ENCODE data around the gene RLF. TPM values are rescaled to one million over a fixed set of nuclear protein-coding genes. Genes with fewer than 3 reads are reported as not detected.

Gene RLF
- total and polyA plus RNA-seq, 2 of the 8 experiments (the other 6 are each of a cell fraction or from before 2014, with no cell fraction given) = 4.2 to 18.0 TPM

DNA sequence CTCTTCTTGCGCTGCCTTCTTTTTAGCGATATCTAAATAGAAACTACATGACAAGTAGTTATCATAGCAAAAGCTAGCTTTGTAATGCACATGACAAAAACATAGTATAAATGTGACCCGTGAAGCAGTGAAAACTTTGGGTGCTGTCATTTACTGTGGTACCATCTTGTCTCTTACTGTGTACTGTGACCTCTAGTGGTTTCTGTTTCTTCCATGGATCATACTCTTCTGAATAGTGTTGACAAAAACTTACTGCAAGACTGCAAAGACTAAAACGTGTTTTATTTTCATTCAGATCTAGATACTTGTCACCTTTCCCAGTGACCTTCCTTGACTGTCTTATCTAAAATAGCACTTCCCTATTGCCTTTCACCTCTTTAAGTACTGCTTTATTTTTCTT is 6.1 kb downstream of the RLF start:
- H2BK15ac ChIP-seq (ENCODE audit: low read length) = no peak overlapping the region
- DNase-seq (ENCODE audit: low read depth in 1 of 2, low spot score in 2 of 2) (no peak), FAIRE-seq (no peak)
- H4K20me1 ChIP-seq (replicated peaks in 1 of 2; ENCODE audit: control insufficient read depth in 1 of 2, insufficient read depth in 2 of 2, low read length in 2 of 2) = peaks cover 16 to 17% of the 10 kb centered on the region in 2 experiments
- H2AK5ac ChIP-seq (ENCODE audit: low read depth, low read length) = no peak overlapping the region
- H2AFZ ChIP-seq (ENCODE audit: low read length) = no peak overlapping the region
- no peak overlapping the region for H2BK12ac ChIP-seq (ENCODE audit: low read depth, low read length)
- H3K14ac ChIP-seq (ENCODE audit: insufficient read length) = no peak overlapping the region
- no peak overlapping the region for H3K27ac ChIP-seq (ENCODE audit: low read depth, low read length)
- no peak overlapping the region for H3K4me3 ChIP-seq (ENCODE audit: extremely low read depth in 1 of 4, insufficient read depth in 2 of 4, low read depth in 3 of 4, low read length in 4 of 4)
- no peak for TF ChIP-seq POLR2A (IDR thresholded peaks at IDR 0.05; ENCODE audit: control extremely low read depth in 1 of 2, low read depth in 2 of 2, low read length in 2 of 2)
- no peak for TF ChIP-seq ZNF274 (IDR thresholded peaks at IDR 0.05; ENCODE audit: borderline replicate concordance, extremely low read depth, low read length)
- TF ChIP-seq POLR2AphosphoS5 (IDR thresholded peaks at IDR 0.05; ENCODE audit: low read depth, low read length) = no peak
- TF ChIP-seq JUN (IDR thresholded peaks at IDR 0.05; ENCODE audit: low read depth, low read length) = no peak
- TF ChIP-seq BCL11A (IDR thresholded peaks at IDR 0.05; ENCODE audit: low read depth in 2 of 2, low read length in 2 of 2) = no peak
- no peak for TF ChIP-seq SIX5 (IDR thresholded peaks at IDR 0.05; ENCODE audit: low read depth, low read length)
- no peak for TF ChIP-seq BRCA1 (IDR thresholded peaks at IDR 0.05; ENCODE audit: low read depth, low read length)
- TF ChIP-seq JUND (IDR thresholded peaks at IDR 0.05; ENCODE audit: low read length) = no peak
- TF ChIP-seq CEBPB (IDR thresholded peaks at IDR 0.05; ENCODE audit: low read depth, low read length) = no peak
- TF ChIP-seq SAP30 (IDR thresholded peaks at IDR 0.05; ENCODE audit: insufficient read depth, insufficient replicate concordance, low read length) = no peak
- no peaks in the 10 kb centered on the region for H3K9me3 ChIP-seq (ENCODE audit: insufficient read depth in 2 of 2, low read depth in 1 of 2, low read length in 1 of 2)
- H3K9ac ChIP-seq (replicated peaks in 1 of 4; ENCODE audit: extremely low read depth in 1 of 4, low read depth in 3 of 4, low read length in 3 of 4) = no peak overlapping the region
- H3K4ac ChIP-seq (replicated peaks; ENCODE audit: insufficient read length, low read depth, low read length) = no peak overlapping the region
- POLR2A ChIA-PET (ENCODE audit: partially characterized antibody) = no interaction called here
- H3K4me2 ChIP-seq (ENCODE audit: insufficient read depth in 1 of 2, low read depth in 2 of 2, low read length in 2 of 2) = no peak overlapping the region
- H2BK120ac ChIP-seq (replicated peaks; ENCODE audit: low read depth, low read length) = no peak overlapping the region
- WGBS, 2 experiments (ENCODE audit: extremely low coverage in 1 of 2, insufficient coverage in 1 of 2, insufficient read length in 1 of 2, insufficient replicate concordance in 2 of 2, low coverage in 1 of 2, low lambda C conversion rate in 2 of 2, missing lambda C conversion rate in 1 of 2) = 85% methylated on average over 4 of the region's 4 CpGs; no CpG with 5 or more reads in 1 of the 2 experiments
- no peak overlapping the region for H2BK20ac ChIP-seq (ENCODE audit: low read length)
- no peak overlapping the region for H4K5ac ChIP-seq (ENCODE audit: insufficient read length, low read depth, low read length)
- no peaks in the 10 kb centered on the region for H3K27me3 ChIP-seq (replicated peaks in 1 of 4; ENCODE audit: control insufficient read depth in 3 of 4, extremely low read depth in 1 of 4, insufficient read depth in 3 of 4, low read length in 3 of 4)
- no peak overlapping the region for H4K91ac ChIP-seq (replicated peaks; ENCODE audit: insufficient read length, low read length)
- H3K79me1 ChIP-seq (ENCODE audit: low read depth, low read length) = peaks cover 10% of the 10 kb centered on the region; the same call in 1 of the 2 replicates
- no peak overlapping the region for H3K18ac ChIP-seq (ENCODE audit: extremely low read depth, low read length)
- peaks cover 0 to 4% (median 2%) of the 10 kb centered on the region in 4 experiments; a peak in 4 of 7 replicates for H3K4me1 ChIP-seq (replicated peaks in 1 of 4; ENCODE audit: control insufficient read depth in 3 of 4, insufficient read depth in 4 of 4, low read length in 3 of 4)
- H4K8ac ChIP-seq (ENCODE audit: extremely low read depth, insufficient read depth, low read length) = no peak overlapping the region
- CTCF ChIA-PET (ENCODE audit: partially characterized antibody) = interaction anchor here (0.6 to 2.0 kb wide), 3 partner anchors 16 to 57 kb away, joined by 3 to 5 read pairs (median 3); no protein-coding TSS in a partner anchor
- H3K36me3 ChIP-seq (ENCODE audit: control insufficient read depth in 2 of 4, insufficient read depth in 4 of 4, low read length in 3 of 4) = no peaks in the 10 kb centered on the region
- peaks cover 39 to 96% of the 10 kb centered on the region in 2 experiments for H3K79me2 ChIP-seq (ENCODE audit: control insufficient read depth in 1 of 2, insufficient read depth in 2 of 2, low read length in 2 of 2)
- H2BK5ac ChIP-seq (ENCODE audit: low read depth, low read length) = no peak overlapping the region
- peaks cover 3% of the 10 kb centered on the region; the same call in 1 of the 2 replicates for H3K23me2 ChIP-seq (ENCODE audit: low read depth, low read length)
- no peak overlapping the region for H3K23ac ChIP-seq (ENCODE audit: insufficient read length)
- no peak overlapping the region for H3K56ac ChIP-seq (replicated peaks; ENCODE audit: insufficient read length, low read depth, low read length)
